ENCODE data around the gene UBAC2.

DNA sequence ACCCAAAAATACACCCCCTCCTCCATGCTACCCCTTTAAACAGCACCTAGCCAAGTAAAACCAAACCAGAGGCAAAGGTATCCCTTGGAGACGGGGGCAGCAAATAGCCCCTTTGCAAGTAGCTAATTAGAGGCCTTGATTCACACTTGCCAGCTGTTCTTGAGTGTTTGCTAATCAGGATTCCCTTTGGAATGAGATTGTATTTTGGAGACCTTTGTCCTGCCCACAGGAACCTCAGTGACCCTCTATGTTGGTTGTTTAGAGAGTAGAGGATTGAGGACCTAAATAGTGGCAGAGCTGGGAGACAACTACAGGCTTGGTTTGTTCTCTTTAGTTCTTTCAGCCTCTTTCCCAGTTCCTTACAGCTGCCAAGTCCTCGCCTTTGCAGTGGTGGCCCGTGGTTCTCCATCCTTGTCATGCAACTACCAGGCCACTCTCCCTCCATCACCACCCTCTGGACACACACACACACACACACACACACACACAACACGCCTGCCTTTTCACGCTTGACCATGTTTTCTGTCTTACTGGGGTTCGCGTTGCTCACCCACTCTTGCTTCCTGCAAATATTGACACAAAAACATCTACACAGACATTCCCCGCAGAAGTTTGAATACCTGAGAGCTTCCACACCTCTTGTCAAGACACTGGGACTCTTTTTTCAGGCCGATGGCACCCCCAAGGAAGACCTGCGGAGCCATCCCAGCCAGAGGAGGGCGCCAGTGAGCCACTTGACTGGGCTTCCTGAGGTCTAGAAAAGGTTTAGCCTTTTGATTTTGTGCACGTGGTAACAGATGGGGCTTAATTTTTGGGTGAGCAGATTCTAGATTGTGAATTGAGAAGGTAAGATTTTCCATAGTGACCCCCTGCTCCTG lies 186.5 kb downstream of the UBAC2 start:
- TF ChIP-seq POLR2A (IDR thresholded peaks at IDR 0.05): no peak
- TF ChIP-seq, protein P1, sequence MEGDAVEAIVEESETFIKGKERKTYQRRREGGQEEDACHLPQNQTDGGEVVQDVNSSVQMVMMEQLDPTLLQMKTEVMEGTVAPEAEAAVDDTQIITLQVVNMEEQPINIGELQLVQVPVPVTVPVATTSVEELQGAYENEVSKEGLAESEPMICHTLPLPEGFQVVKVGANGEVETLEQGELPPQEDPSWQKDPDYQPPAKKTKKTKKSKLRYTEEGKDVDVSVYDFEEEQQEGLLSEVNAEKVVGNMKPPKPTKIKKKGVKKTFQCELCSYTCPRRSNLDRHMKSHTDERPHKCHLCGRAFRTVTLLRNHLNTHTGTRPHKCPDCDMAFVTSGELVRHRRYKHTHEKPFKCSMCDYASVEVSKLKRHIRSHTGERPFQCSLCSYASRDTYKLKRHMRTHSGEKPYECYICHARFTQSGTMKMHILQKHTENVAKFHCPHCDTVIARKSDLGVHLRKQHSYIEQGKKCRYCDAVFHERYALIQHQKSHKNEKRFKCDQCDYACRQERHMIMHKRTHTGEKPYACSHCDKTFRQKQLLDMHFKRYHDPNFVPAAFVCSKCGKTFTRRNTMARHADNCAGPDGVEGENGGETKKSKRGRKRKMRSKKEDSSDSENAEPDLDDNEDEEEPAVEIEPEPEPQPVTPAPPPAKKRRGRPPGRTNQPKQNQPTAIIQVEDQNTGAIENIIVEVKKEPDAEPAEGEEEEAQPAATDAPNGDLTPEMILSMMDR (IDR thresholded peaks at IDR 0.05): peak in 10 of 12 donors; percentile 18 to 70 (median 46)

Measured in heart left ventricle (tissue), 13 donors.